Measurements from ENCODE around the gene ZNF783. TPM values are rescaled to one million over a fixed set of nuclear protein-coding genes. Genes with fewer than 3 reads are reported as not detected.

The ZNF783 gene
- total RNA-seq, 1 donor from 2014 or later: 19.7 TPM

GRCh38 chr7:149280151-149280550 lies 18.2 kb downstream of the ZNF783 start:
- H3K27me3 Mint-ChIP-seq: no peaks in the 10 kb centered on the region
- H3K36me3 Mint-ChIP-seq: peaks cover 12% of the 10 kb centered on the region
- no peak overlapping the region for H3K4me3 Mint-ChIP-seq
- H3K4me1 Mint-ChIP-seq (ENCODE audit: unreplicated experiment): no peaks in the 10 kb centered on the region
- DNase-seq (ENCODE audit: extremely low spot score, unreplicated experiment): no peak
- no peak overlapping the region for H3K27ac Mint-ChIP-seq
- no peak for TF ChIP-seq CTCF (conservative IDR thresholded peaks at IDR 0.05)
- H3K9me3 Mint-ChIP-seq: no peaks in the 10 kb centered on the region

- peaks cover 4% of the 10 kb centered on the region for H3K27me3 Mint-ChIP-seq
- H3K36me3 Mint-ChIP-seq: peaks cover 12% of the 10 kb centered on the region
- H3K9me3 Mint-ChIP-seq: no peaks in the 10 kb centered on the region
- no peak for TF ChIP-seq CTCF (conservative IDR thresholded peaks at IDR 0.05)
- peaks cover 4% of the 10 kb centered on the region for H3K4me1 Mint-ChIP-seq (ENCODE audit: unreplicated experiment)
- H3K4me3 Mint-ChIP-seq: no peak overlapping the region
- H3K27ac Mint-ChIP-seq: no peak overlapping the region
- DNase-seq (ENCODE audit: extremely low spot score, unreplicated experiment): no peak
Measured at GRCh38 chr7:149280661-149281507, 18.9 kb downstream of the ZNF783 start.

- Mint-ChIP-seq H3K36me3 (peaks cover 8% of the 10 kb centered on the region), H3K4me3 (no peak overlapping the region), H3K9me3 (no peaks in the 10 kb centered on the region), H3K4me1 (ENCODE audit: unreplicated experiment) (peaks cover 4% of the 10 kb centered on the region), H3K27me3 (peaks cover 7% of the 10 kb centered on the region), H3K27ac (no peak overlapping the region)
- no peak for TF ChIP-seq CTCF (conservative IDR thresholded peaks at IDR 0.05)
- DNase-seq (ENCODE audit: extremely low spot score, unreplicated experiment): no peak
Measured at GRCh38 chr7:149281508-149282330, 19.7 kb downstream of the ZNF783 start.

GRCh38 chr7:149282331-149282655 lies 20.3 kb downstream of the ZNF783 start:
- Mint-ChIP-seq H3K36me3 (peaks cover 8% of the 10 kb centered on the region), H3K4me1 (ENCODE audit: unreplicated experiment) (peaks cover 4% of the 10 kb centered on the region), H3K27ac (no peak overlapping the region), H3K27me3 (peaks cover 7% of the 10 kb centered on the region), H3K4me3 (no peak overlapping the region), H3K9me3 (no peaks in the 10 kb centered on the region)
- no peak for DNase-seq (ENCODE audit: extremely low spot score, unreplicated experiment)
- TF ChIP-seq CTCF (conservative IDR thresholded peaks at IDR 0.05): no peak

- TF ChIP-seq CTCF (conservative IDR thresholded peaks at IDR 0.05): no peak
- H3K27me3 Mint-ChIP-seq: peaks cover 7% of the 10 kb centered on the region
- no peak overlapping the region for H3K4me3 Mint-ChIP-seq
- H3K4me1 Mint-ChIP-seq (ENCODE audit: unreplicated experiment): peaks cover 4% of the 10 kb centered on the region
- H3K27ac Mint-ChIP-seq: no peak overlapping the region
- DNase-seq (ENCODE audit: extremely low spot score, unreplicated experiment): no peak
- peaks cover 8% of the 10 kb centered on the region for H3K36me3 Mint-ChIP-seq
- no peaks in the 10 kb centered on the region for H3K9me3 Mint-ChIP-seq
Measured at GRCh38 chr7:149283321-149283720, 21.3 kb downstream of the ZNF783 start.

Measured in type B pancreatic cell (in vitro differentiated cells).